Stimulated activated CD4-positive, alpha-beta T cell treated with anti-CD3 and anti-CD28 coated beads, Interleukin-2, amount 100 ng/mL, for 48 hours (primary cell): Measurements from ENCODE around the gene C19orf25.
A peak's percentile ranks its signal among the peaks of the same experiment; 100 is the strongest.
"Not testable (repeated sequence)": the region's sequence is repeated elsewhere in the genome, so short reads cannot be mapped to it uniquely, and the experiment has no call there.

Source experiments
- DNase-seq, 2 donors: peaks; one replicate each; pipeline ENCODE4 v3.0.0-alpha.2; 2020

The C19orf25 gene

GRCh38 chr19:1478934-1479707 is at the start of gene C19orf25:
C19orf25 (minus strand) TSS chr19:1479215; CDS start chr19:1478903, 312 bp downstream.
- peak; percentile 88 to 91 for DNase-seq

- DNase-seq, result no peak
Measured at GRCh38 chr19:1527650-1528309, 48.8 kb upstream of the C19orf25 start.

DNA sequence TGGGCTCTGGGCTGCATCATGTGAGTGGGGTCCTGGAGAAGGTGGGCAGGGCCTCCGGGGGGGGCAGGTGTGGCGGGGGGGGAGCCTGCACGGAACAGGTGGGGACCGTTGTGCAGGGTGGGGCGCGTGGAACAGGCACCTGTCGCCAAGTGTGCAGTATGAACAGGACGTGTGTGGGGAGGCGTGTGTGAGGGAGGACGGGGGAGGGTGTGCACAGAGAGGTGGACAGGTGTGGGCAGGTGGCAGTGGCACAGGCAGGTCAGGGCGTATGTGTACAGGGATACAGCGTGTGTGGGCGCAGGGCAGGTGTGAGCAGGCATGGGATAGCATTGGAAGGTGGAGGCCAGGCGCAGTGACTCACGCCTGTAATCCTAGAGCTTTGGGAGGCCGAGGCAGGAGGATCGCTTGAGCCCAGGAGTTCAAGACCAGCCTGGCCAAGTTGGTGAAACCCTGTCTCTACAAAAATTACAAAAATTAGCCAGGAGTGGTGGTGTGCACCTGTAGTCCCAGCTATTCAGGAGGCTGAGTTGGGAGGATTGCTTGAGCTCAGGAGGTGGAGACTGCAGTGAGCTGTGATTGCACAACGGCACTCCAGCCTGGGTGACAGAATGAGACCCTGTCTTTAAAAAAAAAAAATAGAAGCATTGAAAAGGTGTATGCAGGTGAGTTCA is 48.1 kb upstream of the C19orf25 start:
- DNase-seq, result no peak

GRCh38 chr19:1526066-1526778 is 47.2 kb upstream of the C19orf25 start:
- no peak for DNase-seq

DNA sequence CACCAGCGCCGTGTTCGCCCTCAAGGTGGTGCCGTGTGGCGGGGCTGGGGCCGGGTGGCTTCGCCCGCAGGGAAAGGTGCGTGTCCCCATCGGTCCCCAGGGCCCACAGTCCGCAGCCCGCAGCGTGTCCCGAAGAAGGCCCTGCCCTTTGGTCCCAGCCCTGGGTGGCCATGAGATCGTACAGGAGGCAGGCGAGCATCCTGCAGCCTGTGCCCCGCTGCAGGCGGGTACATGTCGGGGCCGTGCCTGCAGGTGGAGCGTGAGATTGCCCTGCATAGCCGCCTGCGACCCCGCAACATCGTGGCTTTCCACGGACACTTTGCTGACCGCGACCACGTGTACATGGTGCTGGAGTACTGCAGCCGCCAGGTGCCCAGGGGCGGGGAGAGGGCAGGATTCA is 46.3 kb upstream of the C19orf25 start:
- DNase-seq, result no peak

GRCh38 chr19:1524972-1525325 is 45.9 kb upstream of the C19orf25 start:
- no peak for DNase-seq

DNA sequence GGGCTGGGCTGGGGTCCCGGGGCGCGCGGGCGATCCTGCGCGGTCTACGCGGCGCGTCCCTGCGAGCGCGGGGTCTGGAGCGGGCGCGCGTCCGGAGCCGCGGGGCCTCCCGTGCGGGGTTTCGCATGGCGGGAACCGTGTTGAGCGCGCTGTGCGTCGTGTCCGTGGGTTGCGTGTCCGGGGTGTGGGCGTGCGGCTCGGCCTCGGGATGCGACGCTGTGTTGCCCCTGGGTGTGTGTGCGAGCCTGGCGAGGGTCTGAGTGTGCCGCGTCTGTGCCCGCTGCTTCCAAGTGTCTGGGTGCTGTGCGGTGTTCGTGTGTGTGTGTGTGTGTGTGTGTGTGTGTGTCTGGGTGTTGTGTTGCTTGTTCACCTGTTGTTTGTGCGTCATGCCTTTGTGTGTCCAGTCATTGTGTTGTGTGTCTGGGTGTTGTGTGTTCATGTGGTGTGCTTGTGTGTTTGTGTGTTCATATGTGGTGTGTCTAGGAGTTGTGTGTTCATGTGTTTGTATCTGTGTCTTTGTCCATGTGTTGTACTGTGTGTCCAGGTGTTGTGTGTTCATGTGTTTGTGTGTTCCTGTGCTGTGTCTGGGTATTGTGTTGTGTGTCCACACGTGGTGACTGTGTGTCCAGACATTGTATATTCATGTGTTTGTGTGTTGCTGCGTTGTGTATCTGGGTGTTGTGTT is 45.4 kb upstream of the C19orf25 start:
- DNase-seq, result no peak

- no peak for DNase-seq
Measured at GRCh38 chr19:1523412-1524286, 44.6 kb upstream of the C19orf25 start, which contains the start of gene PLK5. PLK5 (plus strand) TSS chr19:1524077; CDS start chr19:1526997, 2,920 bp downstream.

DNA sequence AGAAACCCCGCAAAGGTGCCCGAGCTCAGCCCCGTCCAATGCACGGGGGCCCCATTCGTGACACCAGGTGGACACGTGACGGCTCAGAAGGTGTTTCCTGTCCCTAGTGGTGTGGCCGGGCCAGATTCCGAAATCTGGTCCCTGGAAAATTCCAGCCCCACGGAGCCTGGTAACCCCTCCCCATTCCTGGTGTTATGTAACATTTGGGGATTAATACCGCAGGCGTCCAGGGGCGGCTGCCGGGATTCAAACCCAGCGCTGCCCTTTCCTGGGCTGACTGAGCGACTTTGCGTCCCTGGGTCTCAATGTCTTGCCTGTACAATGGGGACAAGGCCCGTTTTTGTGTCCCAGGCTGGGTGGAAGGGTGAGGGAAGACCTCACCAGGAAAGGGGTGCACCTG is 43.8 kb upstream of the C19orf25 start:
- no peak for DNase-seq

DNA sequence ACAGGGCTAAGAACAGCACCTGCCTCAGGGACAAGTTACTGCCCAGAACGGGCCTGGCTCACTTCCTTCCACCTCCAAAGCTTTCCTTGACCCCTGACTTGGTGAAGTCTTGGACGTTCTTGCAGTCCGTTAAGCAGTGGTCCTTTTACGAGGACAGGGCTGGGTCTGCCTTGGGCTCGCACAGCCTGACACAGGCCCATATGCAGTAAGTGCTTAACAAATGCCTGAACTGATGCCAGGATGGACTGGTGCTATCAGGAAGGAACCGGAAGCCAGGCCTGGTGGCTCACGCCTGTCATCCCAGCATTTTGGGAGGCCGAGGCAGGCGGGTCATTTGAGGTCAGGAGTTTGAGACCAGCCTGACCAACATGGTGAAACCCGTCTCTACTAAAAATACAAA is 43.0 kb upstream of the C19orf25 start:
- no peak for DNase-seq

DNA sequence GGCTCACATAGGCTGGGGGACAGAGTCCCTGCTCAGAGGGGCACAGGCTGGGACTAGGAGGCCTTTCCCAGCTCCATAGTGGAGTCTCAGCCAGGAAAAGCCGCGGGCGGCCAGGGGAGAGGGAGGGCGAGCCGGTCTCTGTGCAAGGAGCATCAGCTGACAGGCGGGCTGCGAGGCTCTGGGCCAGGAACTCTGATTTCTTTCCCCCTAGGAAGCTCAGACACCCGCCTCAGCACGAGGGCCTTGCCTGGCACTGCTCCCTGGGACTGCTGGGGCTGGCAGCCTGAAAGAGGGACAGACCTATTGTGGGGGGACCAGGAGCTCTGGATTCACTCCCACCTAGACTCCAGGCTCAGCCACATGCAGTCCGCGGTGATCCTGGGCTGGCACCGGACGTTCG is 42.6 kb upstream of the C19orf25 start:
- no peak for DNase-seq

- no peak for DNase-seq
Measured at GRCh38 chr19:1520203-1520780, 41.3 kb upstream of the C19orf25 start.

- not testable (repeated sequence) for DNase-seq
Measured at GRCh38 chr19:1519802-1520201, 40.8 kb upstream of the C19orf25 start.

DNA sequence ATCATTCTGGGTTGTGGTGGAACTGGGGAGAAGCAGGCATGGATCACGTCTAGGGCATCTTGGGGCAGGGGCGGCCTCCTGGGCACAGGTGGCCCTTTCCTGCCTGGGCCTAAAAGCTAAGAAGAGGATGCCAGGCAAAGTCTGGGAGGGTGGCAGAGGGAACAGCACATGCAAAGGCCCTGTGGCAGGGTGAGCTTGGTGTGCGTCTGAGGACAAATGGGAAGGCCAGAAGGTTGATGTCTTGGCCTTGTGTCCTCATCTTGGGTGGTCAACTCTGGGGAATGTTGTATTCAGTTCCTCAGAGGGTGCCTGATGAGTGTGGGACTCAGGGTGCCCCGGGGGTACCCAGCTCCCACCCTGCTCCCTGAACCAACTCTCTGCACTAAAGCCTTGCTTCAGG is 39.5 kb upstream of the C19orf25 start:
- no peak for DNase-seq

DNA sequence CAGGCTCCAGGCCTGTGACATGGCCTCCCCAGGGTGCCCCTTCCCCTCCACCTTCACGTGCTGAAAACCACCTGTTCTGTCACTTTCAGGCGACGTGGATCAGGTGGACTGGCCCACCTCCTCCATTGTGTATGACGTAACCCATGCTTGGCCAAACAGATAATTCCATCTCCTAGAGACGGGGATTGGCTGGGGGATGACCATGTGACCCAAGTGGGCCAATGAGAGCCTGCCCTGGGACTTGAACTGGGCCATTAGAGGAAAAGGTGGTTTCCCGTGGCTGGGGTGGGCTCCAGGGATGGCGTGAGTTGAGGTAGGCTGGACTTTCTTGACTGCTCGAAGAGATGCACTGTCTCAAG is 37.4 kb upstream of the C19orf25 start:
- DNase-seq, result no peak

DNA sequence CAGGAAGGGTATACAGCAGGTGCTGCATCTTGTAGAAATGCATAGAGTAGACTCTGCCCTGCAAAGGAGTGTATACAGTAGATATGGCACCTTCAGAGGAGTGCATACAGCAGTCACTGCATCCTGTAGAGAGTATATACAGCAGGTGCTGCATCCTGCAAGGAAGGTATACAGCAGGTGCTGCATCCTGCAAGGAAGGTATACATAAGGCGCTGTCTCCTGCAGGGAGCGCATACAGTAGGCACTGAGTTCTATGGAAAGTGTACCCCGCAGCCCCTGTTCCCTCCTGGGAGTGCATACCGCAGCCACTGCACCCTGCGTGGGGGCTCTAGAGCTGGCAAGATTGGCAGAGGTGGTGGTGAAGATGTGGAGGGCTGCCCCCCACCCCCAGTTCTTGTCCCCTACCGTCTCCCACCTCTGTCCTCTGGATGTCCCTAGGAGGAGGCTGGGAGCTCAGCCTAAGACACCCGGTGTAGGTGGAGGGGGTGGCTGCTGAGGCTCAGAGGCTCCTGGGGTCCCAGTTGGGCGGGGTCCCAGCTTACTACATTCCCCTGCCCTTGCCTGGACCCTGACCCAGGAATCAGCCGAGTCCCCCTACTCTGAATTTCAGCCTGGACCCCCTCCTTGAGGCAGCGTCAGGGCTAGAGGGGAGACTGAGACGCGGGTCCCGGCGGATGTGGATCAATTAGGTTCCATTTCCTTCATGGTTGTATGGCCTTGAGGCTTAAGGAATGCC is 36.1 kb upstream of the C19orf25 start:
- no peak for DNase-seq

DNA sequence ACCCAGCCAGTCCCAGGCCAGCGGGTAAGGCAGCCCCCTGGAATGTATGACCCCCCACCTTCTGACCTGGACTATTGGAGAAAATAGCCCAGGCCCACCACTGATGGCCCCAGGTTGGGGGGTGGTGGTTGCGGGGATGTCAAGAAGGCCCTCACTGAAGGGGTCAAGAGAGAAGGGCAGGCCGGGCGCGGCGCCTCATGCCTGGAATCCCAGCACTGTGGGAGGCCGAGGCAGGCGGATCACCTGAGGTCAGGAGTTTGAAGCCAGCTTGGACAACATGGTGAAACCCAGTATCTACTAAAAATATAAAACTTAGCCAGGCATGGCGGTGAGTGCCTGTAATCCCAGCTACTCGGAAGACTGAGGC is 35.3 kb upstream of the C19orf25 start:
- DNase-seq, result no peak

DNA sequence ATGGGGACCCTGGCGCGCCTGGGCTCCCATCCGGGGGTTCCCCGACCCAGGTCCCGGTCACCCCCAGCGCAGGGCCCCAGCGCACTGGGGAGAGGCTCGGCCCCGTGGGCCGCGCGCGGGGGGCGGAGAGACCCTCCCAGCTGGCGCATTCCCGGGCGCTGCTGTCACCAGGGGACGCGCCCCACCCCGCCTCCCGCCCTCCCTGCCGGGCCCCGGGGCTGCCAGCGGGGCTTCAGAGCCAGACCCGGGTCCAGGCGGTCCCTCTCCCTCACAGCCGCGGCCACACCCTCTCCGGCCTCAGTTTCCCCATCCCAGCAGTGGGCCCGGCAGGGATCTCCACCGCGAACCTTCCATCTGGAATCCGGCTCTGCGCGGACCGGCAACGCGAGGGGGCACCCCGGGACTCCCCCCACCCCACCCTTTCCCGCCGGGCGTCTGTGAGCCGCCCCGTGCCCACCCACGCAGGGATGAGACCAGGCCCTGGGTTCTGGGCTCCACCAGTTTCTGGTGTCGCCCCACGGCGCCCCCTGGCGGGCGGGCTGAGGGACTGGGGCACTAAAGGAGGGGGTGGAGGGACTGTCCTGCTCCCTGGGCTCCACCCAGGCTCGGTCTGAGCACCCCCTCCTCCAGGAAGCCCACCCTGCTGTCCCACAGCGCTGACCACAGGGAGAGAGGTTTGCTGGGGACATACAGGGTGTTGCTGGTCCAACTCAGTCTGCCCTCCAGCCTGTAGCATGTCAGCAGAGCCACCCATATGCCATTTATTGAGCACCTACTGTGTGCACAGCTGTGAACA is 34.7 kb upstream of the C19orf25 start:
- peak; percentile 59 to 72 for DNase-seq

DNA sequence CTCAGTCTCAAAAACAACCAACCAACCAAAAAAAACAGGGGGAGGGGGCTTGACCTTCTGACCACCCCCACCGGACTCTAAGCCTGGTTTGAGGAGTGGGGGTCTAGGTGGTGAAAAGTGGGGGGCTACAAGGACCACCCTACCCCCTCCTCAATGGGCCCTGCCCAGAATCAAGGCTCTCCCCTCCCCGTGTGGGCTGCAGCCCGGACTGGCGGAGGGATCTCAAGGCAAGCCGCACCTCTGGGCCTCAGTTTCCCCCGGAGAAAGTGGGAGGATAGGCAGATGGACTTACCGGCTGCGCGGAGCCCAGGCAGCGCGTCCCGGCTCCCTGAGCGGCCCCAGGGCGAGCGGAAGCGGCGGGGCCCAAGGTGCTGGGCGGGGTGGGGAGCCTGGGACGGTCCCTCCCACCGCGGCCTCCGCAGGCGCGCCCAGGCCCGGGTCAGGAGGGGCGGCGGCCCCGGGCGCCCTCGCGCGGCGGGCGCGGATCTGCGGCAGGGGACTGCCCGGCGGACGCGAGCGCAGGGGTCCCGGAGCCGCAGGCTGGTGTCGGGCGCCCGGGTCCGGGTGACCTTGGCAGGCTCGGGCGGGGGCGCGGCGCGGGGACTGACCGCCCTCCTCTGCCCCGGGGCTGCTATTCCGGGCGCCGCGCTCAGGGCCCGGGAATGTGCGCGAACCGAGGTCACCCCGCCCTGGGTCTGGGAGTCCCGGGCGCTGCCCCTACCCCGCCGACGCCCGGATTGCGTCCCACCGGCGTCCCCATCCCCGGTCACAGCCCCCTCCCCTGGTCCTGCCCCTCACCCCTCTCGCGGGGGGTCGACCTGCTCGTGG is 33.9 kb upstream of the C19orf25 start, which contains the start of gene ADAMTSL5:
Gene ADAMTSL5, minus strand, starts transcription at position 349 of the 828 bp plus-strand sequence. CDS start 2,076 bp downstream, outside the sequence.
- peak; percentile 68 to 73 for DNase-seq
